AG20443 (cell line): ENCODE measurements around the gene ARID3A.
"Not testable (repeated sequence)": the region's sequence is repeated elsewhere in the genome, so short reads cannot be mapped to it uniquely, and the experiment has no call there.

Experiments
- DNase-seq: peaks from one replicate; pipeline ENCODE4 v3.0.0; 2012; ENCODE audit warnings: low spot score, mixed read lengths

Gene ARID3A, protein sequence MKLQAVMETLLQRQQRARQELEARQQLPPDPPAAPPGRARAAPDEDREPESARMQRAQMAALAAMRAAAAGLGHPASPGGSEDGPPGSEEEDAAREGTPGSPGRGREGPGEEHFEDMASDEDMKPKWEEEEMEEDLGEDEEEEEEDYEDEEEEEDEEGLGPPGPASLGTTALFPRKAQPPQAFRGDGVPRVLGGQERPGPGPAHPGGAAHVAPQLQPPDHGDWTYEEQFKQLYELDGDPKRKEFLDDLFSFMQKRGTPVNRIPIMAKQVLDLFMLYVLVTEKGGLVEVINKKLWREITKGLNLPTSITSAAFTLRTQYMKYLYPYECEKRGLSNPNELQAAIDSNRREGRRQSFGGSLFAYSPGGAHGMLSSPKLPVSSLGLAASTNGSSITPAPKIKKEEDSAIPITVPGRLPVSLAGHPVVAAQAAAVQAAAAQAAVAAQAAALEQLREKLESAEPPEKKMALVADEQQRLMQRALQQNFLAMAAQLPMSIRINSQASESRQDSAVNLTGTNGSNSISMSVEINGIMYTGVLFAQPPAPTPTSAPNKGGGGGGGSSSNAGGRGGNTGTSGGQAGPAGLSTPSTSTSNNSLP

DNA sequence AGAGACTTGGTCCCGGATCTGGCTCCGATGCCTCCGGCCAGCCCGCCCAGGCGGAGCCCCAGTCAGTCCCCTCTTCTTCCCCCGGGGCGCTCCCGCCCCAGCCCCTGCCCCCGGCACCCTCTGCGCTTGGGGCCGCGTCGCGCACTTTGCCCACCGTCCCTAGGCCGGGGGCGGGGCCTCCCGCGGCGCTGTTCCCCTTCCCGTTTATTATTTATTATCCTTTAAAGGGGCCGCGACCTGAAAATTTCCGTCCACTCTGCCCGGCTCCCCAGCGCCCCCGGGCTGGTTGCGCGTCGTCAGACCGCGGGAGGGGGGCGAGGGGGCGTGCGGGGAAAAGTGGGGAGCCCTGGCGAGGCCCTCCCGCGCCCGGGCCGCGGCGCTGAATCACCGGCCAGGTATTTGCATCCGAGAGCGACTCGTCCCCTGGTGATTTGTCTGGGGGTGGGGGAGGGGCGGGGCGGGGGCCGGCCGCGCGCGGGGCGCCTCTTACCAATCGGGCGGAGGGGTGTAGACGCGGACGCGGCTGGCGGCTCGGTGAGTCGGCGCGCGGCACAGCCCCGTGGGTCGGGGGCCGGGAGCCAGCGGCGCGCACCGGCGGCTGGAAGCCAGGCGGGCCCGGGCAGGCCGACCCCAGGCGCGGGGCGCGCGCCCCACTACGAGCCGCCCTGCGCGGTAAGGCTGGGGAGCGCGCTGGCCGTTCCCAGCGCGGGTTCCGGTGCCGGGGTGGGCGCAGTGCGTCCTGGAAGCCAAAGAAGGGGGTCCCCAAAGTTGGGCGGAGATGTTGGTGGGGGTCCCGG lies at the start of gene ARID3A:
TSS of gene ARID3A (plus strand) at position 510 of the 797 bp plus-strand sequence. CDS start 3,494 bp downstream, outside the sequence.
- peak; percentile 92 for DNase-seq

DNA sequence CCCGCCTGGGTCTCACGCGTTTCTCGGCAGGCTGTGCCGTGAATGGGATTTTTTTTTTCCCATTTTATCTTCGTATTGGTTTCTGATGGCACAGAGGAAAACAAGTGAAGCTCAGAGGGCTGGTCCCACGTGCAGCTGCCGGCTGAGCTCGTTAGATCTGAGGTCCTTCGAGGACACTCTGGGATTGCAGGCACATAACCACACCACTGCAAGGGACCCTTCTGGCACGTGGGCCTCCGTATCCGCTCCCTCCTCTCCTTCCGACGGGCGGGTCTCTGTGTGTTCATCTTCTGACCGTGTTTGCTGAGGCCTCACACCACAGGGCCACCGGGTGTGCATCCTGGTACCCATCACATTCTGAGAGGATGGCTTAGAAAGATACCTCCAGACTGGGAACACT lies 49.7 kb upstream of the ARID3A start:
- no peak for DNase-seq

DNA sequence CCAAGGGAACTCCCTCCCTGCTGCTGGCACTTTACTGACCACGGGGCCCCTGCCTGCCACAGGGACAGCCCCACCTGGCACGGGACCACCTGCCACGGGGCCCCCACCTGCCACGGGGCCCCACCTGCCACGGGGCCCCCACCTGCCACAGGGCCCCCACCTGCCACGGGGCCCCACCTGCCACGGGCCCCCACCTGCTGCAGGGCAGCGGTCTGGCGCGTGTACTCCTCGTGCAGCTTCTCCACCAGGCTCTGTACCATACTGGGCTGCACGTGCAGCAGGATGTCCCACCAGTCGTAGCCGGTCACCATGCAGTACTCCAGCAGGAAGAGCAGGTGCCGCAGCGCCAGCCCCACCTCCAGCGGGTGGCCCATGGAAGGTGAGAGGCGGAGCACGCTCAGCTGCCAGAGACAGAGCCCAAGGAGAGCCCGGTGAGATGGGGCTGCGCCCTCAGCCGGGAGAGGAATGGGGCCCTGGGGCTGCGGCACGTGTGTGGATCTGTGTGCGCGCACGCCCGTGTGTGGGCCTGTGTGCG lies 49.0 kb upstream of the ARID3A start:
- no peak for DNase-seq

DNA sequence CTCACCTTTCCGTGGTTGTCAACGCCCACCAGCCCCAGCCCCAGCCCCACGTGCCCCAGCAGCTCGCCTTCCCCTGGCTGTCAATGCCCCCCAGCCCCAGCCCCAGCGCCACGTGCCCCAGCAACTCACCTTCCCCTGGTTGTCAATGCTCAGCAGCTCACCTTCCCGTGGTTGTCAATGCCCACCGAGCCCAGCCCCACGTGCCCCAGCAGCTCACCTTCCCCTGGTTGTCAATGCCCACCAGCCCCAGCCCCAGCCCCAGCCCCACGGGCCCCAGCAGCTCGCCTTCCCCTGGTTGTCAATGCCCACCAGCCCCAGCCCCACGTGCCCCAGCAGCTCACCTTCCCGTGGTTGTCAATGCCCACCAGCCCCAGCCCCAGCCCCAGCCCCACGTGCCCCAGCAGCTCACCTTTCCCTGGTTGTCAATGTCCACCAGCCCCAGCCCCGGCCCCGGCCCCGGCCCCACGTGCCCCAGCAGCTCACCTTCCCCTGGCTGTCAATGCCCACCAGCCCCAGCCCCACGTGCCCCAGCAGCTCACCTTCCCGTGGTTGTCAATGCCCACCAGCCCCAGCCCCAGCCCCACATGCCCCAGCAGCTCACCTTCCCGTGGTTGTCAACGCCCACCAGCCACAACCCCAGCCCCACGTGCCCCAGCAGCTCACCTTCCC lies 47.7 kb upstream of the ARID3A start:
- DNase-seq, result not testable (repeated sequence)

DNA sequence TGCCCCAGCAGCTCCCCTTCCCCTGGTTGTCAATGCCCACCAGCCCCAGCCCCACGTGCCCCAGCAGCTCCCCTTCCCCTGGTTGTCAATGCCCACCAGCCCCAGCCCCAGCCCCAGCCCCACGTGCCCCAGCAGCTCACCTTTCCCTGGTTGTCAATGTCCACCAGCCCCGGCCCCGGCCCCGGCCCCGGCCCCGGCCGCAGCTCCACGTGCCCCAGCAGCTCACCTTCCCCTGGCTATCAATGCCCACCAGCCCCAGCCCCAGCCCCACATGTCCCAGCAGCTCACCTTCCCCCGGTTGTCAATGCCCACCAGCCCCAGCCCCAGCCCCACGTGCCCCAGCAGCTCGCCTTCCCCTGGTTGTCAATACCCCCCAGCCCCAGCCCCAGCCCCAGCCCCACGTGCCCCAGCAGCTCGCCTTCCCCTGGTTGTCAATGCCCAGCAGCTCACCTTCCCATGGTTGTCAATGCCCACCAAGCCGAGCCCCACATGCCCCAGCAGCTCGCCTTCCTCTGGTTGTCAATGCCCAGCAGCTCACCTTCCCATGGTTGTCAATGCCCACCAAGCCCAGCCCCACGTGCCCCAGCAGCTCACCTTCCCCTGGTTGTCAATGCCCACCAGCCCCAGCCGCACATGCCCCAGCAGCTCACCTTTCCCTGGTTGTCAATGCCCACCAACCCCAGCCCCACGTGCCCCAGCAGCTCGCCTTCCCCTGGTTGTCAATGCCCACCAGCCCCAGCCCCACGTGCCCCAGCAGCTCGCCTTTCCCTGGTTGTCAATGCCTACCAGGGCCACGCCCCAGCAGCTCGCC lies 46.9 kb upstream of the ARID3A start:
- not testable (repeated sequence) for DNase-seq

DNA sequence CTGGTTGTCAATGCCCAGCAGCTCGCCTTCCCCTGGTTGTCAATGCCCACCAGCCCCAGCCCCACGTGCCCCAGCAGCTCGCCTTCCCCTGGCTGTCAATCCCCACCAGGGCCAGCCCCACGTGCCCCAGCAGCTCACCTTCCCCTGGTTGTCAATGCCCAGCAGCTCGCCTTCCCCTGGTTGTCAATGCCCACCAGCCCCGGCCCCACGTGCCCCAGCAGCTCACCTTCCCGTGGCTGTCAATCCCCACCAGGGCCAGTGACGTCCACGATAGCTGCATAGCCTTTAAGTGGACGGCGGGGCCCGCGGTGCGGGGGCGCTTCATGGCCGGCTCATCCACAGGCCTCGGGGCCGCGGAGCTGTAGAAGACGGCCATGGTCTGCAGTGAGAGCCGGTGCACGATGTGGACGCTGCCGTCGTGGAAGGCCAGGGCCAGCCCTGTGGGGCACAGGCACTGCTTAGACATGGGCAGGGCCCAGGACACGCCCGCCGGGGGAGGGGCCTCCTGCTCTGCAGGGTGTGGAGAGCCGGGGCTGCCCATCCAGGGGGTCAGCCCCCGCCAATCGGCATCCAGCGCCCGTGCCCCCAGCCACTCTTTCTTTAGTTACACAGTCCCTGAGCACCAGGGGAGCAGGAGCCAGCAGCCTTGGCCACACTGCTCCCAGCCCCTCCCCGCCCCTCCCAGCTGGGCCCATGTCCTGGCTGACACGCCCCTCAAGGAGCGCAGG lies 46.0 kb upstream of the ARID3A start:
- DNase-seq, result no peak

DNA sequence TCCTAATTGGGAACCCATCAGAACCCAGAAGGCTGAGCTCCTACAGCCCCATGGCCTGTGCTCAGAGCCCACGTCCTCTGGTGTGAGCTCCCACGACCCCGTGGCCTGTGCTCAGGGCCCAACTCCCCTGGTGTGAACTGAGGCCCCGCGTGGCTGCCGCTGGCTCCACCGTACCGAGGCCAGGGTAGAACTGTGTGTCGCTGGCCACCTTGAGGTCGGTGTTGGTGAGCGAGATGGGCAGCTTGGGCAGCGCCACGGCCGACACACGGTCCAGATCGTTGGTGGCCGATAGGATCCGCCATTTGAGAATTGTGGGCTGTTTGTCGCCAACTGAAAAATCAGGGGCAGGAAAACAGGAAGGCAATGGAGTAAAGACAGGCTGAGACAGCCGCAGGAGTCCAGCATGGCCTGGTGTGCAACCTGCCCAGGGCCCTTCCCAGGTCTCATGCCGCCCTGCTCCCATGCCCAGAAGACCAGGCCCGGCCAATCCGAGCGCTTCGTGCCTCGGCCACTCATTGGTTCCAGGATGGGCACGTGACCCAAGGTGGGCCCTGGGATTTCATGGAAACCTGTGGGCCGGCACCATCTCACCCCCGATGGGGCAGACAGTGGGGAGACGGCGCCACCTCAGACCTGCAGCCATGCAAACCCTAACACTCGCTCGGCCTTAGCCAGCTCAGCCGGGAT lies 44.3 kb upstream of the ARID3A start:
- DNase-seq, result no peak

DNA sequence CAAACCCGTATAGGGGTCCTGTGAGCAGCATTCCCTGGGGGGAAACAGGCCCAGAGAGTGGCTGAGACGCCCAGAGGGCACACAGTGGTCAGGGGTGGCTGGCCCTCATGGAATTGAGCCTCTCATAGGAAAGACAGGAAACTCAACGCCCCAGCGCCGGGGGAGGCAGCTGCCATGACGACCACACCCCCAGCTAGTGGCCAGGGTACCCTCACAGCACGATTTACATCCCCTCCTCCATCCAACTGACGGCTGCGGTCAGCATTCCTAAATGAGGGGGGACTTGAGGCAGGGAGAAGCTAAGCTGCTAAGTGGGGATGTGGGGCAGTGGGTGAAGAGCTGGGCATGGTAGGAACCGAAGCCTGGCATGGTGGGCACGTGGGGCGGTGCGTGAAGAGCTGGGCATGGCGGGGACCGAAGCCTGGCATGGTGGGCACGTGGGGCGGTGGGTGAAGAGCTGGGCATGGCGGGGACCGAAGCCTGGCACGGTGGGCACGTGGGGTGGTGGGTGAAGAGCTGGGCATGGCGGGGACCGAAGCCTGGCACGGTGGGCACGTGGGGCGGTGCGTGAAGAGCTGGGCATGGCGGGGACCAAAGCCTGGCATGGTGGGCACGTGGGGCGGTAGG lies 42.9 kb upstream of the ARID3A start:
- DNase-seq, result no peak

DNA sequence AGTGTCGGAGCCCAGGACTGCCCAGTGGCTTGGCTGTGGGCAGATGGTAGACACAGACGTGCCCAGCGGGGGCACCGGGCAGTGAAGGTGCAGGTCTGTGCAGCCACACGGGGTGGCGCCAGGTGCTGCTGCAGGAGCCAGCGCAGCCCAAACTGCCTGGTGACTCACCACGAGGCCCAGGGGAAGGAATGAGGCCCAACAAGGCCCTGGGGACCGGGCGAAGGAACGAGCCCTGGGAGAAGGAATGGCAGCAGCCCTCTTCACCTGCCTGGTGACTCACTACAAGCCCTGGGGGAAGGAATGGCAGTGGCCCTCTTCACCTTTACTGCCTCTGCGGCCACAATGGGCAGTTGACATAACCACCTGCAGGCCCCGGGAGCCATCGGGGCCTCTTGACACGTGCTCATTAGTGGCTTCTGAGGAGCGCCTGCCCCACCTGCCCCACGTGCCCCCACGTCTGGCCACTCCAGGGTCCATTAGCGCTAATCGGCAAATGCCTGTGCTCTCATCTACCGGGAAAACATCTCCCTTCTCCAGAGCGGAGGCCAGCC lies 42.1 kb upstream of the ARID3A start:
- DNase-seq, result no peak

DNA sequence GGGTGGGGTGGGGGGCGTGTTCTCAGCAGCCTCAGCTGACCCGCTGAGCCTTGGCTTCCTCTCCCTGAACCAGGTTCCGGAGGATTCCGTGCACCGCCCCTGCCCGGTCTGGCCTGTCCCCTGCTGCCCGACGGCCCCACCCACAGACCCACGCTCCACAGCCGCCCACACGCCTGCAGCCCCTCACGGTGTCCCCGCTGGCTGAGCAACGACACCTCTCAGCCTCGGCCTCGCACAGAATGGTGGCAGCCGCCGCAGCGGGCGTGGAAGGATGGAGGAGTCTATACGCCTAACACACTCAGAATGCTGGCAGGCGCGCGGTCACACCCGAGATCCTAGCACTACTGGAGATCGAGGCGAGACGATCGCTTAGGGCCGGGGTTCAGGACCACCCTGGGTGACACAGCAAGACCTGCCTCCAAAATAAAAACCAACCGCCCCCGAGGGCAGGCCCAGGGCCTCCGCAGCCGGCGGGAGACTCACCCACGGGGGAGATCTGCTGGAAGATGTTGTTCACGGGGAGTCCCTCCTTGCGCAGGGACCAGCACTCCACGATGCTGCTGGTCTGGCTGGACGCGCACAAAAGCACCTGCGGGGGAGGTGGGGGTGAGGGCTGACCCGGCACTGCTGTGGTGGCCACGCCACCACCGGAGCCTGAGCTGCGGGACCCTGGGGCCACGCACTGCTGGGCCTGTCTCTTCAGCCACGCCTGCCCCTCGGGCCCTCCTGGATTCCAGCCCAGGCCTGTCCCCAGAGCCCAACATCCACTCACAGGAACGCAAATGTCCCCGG lies 41.2 kb upstream of the ARID3A start:
- no peak for DNase-seq

DNA sequence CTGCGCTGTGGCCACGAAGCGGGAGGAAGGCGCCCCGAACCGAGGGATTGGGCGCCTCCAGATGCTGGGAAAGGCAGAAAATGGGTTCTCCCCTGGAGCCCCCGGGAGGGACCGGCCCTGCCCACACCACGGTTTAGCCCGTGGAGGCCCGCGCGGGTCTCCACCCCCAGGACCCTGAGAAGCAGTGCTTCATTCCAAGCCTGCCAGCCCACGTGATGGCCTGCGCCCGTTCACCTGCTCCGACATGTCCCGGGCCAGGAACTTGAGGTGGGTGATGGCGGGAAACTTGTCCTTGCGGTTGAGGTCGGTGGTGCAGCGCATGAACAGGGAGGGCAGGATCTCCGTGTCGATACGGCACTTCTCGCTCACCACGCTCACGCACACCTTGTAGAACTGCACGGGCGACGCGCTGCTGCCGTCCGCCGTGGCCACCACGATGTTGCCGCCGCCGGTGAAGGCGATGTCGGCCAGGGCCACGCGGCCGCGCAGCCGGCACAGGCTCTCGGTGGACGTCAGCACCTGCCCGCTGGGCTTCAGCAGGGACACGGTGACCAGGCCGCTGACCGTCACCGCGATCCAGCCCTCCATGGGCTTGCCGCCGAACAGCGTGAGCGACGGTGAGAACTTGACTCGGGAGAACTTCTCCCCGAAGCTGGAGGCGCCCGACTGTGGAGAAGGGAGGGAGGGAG lies 40.2 kb upstream of the ARID3A start:
- no peak for DNase-seq

DNA sequence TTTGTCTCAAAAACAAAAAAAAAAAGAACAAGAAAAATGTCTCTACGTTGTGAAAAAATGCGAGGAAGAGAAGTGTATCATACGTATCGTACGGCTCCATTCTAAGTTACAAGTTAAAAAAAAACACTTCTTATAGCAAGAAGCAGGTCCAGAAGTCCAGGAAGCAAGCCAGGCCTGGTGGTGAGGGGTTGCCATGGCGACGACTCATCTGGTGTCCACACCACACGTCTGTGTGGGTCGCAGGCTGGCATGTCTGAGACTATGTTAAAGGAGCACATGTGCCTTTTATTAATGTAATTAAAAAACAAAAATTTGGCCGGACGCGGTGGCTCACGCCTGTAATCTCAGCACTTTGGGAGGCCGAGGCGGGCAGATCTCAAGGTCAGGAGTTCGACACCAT lies 38.8 kb upstream of the ARID3A start:
- peak; percentile 55 for DNase-seq

DNA sequence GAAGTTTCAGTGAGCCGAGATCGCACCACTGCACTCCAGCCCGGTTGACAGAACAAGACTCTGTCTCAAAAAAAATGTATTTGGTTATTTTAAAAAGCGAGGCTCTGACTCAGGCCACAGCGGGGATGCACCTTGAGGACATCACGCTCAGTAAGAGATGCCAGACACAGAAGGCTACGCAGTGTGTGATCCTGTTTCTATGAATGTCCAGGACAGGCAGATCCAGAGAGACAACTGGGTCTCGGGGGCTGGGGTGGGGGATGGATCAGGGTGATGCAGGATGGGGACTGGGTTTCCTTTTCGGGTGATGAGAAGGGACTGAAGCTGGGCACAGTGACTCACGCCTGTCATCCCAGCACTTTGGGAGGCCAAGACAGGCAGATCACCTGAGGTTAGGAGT lies 38.2 kb upstream of the ARID3A start:
- no peak for DNase-seq

DNA sequence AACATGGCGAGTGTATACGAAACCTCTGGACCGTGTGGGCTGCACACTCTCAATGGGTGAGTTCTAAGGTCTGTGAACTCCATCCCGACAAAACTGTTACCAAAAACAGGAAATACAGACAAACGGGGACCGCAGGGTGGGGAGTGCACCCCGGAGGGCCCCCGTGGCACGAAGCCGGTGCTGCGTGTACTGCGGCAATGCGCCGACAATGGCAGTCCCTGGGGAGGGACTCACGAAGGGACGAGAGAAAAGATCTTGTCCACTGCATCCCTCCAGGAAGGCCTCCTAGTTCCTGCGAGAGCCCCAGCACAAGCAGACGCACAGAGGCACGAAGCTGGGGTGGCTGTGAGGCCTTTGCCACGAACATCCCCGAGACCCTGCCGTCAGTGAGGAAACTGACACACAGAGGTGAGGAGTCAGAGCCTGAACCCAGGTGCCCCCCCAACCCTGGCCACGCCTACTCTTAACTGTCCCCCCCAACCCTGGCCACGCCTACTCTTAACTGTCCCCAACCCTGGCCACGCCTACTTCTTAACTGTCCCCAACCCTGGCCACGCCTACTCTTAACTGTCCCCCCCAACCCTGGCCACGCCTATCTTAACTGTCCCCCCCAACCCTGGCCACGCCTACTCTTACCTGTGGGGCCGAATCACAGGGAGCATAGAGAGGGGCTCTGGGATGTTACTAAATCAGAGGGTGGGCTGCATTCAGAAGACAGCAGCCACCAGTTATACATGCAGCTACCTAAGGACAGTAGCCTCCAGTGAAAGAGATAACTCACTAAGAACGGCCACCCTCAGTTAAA lies 37.1 kb upstream of the ARID3A start:
- DNase-seq, result no peak

DNA sequence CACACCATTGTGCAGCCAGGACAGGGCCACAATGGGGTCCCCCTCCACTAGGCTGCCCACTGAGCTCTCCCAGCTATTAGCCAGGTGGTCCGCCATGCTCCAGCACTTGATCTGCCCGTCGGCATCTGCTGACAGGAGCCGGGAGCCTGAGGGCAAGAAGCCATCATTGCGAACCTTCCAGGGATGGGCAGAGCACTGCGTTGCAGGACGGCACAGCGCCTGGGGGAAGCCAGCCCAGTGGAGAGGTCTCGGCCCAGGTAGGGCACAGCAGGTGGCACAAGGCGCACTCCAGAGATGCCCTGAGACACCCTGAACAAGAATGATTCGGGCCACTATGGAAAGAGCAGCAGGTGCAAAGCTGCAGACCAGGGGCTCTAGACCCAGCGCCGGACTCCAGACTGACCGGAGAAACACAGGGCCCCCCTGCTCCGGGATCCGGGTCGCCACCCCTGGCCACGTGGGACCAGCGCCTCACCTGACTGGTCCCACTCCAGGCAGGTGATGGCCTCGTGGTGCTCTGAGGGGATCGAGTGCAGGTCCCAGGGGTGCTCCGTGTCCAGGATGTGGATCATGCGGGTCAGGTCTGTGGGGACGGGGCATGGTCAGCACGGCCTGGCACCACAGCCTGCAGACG lies 36.1 kb upstream of the ARID3A start:
- DNase-seq, result no peak

DNA sequence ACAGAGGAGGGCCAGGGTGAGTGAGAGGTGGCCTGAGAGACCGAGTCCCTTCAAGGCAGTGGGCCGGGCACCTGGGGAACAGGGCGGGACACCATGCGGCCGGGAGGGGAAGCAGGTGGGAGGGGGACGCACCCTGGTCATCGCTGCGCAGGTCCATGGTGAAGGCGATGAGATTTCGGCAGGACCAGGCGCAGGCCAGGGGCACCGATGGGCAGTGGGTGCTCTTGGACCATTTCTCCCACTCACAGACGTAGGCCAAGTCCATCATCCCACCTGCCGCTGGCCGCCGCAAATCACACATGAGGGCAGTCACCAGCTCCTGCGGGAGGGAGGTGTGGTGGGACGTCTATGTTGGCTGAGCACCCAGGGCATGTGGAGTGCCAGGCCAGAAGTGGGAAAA lies 35.0 kb upstream of the ARID3A start:
- no peak for DNase-seq
